GM08714 (cell line): ENCODE results near the gene COL25A1.
"Not testable (repeated sequence)": the region's sequence is repeated elsewhere in the genome, so short reads cannot be mapped to it uniquely, and the experiment has no call there.

Source experiments
- H3K4me3 ChIP-seq: fragments of 200-500 bp; sonication (Bioruptor generic); 2 replicates; pipeline ENCODE4 v1.5.1; 2014; ENCODE audit warnings: mild to moderate bottlenecking, low read length, inconsistent platforms
- ZNF274 ChIP-seq: IDR thresholded peaks from 2 replicates; pipeline ENCODE4 v1.6.1; 2012; ENCODE audit warnings: mild to moderate bottlenecking, low read depth, low read length

COL25A1 gene

GRCh38 chr4:109155682-109156283 lies 146.7 kb downstream of the COL25A1 start:
- TF ChIP-seq ZNF274: no peak
- H3K4me3 ChIP-seq: no peak overlapping the region

GRCh38 chr4:109155084-109155483 lies 147.4 kb downstream of the COL25A1 start:
- no peak overlapping the region for H3K4me3 ChIP-seq
- TF ChIP-seq ZNF274: no peak

GRCh38 chr4:109154424-109154823 lies 148.0 kb downstream of the COL25A1 start:
- no peak for TF ChIP-seq ZNF274
- no peak overlapping the region for H3K4me3 ChIP-seq

- TF ChIP-seq ZNF274: no peak
- H3K4me3 ChIP-seq: no peak overlapping the region
Observed at GRCh38 chr4:109149836-109150235, 152.6 kb downstream of the COL25A1 start.

- no peak for TF ChIP-seq ZNF274
- no peak overlapping the region for H3K4me3 ChIP-seq
Observed at GRCh38 chr4:109148577-109149075, 153.8 kb downstream of the COL25A1 start.

- no peak for TF ChIP-seq ZNF274
- no peak overlapping the region for H3K4me3 ChIP-seq
Observed at GRCh38 chr4:109147135-109147534, 155.3 kb downstream of the COL25A1 start.

GRCh38 chr4:109146499-109146898 lies 156.0 kb downstream of the COL25A1 start:
- no peak overlapping the region for H3K4me3 ChIP-seq
- no peak for TF ChIP-seq ZNF274

- H3K4me3 ChIP-seq: not testable (repeated sequence)
Observed at GRCh38 chr4:109138125-109138524, 164.3 kb downstream of the COL25A1 start.

- H3K4me3 ChIP-seq: no peak overlapping the region
- no peak for TF ChIP-seq ZNF274
Observed at GRCh38 chr4:109134921-109135320, 167.5 kb downstream of the COL25A1 start.

GRCh38 chr4:109134268-109134667 lies 168.2 kb downstream of the COL25A1 start:
- H3K4me3 ChIP-seq: no peak overlapping the region
- no peak for TF ChIP-seq ZNF274

- no peak overlapping the region for H3K4me3 ChIP-seq
Observed at GRCh38 chr4:109131559-109131958, 170.9 kb downstream of the COL25A1 start.

GRCh38 chr4:109128589-109128988 lies 173.9 kb downstream of the COL25A1 start:
- H3K4me3 ChIP-seq: no peak overlapping the region
- no peak for TF ChIP-seq ZNF274

More at GRCh38 chr4:109131559-109131958, 170.9 kb downstream of the COL25A1 start:
- no peak for TF ChIP-seq ZNF274

- H3K4me3 ChIP-seq: no peak overlapping the region
- no peak for TF ChIP-seq ZNF274
Observed at GRCh38 chr4:109127866-109128265, 174.6 kb downstream of the COL25A1 start.

- H3K4me3 ChIP-seq: no peak overlapping the region
- TF ChIP-seq ZNF274: no peak
Observed at GRCh38 chr4:109126856-109127255, 175.6 kb downstream of the COL25A1 start.

- no peak overlapping the region for H3K4me3 ChIP-seq
- no peak for TF ChIP-seq ZNF274
Observed at GRCh38 chr4:109125084-109125483, 177.4 kb downstream of the COL25A1 start.

- H3K4me3 ChIP-seq: no peak overlapping the region
- TF ChIP-seq ZNF274: no peak
Observed at GRCh38 chr4:109123951-109124350, 178.5 kb downstream of the COL25A1 start.
